GM13977 (cell line): ENCODE measurements around the gene PTPN11.
A peak's percentile ranks its signal among the peaks of the same experiment; 100 is the strongest.

ENCODE experiments used
- DNase-seq: peaks from one replicate; pipeline ENCODE4 v3.0.0; 2012; ENCODE audit warnings: low spot score
- in situ Hi-C: fragments of 300-500 bp; cut with MboI; formaldehyde crosslinking; loops from one replicate; pipeline ENCODE4 v1.12.0; 2022; ENCODE audit warnings: low sequenced_read_pairs, low pct_unique_long_range_greater_than_20kb, mixed read lengths, inconsistent platforms; ENCODE audit not compliant: unreplicated experiment
- TF ChIP-seq, protein P1 (sequence below): IDR thresholded peaks from 2 replicates; pipeline ENCODE4 v1.5.1; 2012; ENCODE audit warnings: mild to moderate bottlenecking, control low read depth; ENCODE audit not compliant: insufficient read depth; ENCODE audit errors: extremely low read depth, missing control alignments

Gene PTPN11

DNA sequence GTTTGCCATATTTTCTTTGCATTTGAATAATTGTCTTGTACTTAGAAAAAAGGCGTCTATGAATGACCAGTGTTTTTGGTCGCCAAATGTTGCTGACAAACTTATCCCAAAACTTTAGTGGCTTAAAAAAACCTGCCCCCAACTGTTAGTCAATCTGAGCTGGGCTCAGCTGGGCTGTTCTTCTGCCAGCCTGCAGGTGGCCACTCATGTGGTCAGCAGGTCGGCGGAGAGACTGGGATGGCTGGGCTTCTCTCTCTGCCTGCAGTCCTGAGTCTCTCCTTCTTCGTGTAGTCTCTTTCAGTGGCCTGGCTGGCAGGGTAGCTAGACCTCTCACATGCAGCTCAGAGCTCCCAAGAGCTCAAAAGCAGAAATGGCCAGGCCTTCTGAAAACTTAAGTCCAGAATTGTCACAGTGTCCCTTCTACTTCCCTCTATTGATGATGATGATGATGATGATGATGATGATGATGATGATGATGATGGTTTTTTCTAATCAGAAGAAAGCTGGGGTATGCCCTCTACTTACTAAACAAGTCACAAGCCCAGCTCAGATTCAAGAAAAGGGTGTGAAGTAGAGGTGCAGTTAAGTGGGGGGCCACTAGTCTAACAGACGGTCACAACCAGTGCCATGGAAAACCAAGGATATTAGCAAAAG lies 87.9 kb downstream of the PTPN11 start:
- in situ Hi-C loops, result no loop called here
- TF ChIP-seq, protein P1, sequence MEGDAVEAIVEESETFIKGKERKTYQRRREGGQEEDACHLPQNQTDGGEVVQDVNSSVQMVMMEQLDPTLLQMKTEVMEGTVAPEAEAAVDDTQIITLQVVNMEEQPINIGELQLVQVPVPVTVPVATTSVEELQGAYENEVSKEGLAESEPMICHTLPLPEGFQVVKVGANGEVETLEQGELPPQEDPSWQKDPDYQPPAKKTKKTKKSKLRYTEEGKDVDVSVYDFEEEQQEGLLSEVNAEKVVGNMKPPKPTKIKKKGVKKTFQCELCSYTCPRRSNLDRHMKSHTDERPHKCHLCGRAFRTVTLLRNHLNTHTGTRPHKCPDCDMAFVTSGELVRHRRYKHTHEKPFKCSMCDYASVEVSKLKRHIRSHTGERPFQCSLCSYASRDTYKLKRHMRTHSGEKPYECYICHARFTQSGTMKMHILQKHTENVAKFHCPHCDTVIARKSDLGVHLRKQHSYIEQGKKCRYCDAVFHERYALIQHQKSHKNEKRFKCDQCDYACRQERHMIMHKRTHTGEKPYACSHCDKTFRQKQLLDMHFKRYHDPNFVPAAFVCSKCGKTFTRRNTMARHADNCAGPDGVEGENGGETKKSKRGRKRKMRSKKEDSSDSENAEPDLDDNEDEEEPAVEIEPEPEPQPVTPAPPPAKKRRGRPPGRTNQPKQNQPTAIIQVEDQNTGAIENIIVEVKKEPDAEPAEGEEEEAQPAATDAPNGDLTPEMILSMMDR, result no peak
- DNase-seq, result no peak

DNA sequence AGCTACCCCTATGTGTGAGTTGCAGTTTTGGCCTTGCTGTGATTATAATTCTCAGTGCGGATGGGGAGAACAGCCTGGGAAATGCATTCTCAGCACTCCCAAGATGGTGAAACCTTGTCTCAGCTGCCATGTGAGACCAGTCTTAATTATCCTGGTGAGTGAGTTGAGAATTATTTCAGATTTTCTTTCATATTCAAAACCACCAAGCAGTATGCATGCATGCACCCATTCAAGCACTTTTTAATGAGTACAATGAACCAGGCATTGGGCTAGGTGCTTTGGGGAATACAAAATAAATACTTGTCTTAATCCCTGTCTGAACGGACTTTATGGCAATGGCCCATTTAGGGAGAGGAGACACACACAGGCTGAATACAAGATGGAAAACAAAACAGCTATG lies 94.7 kb downstream of the PTPN11 start:
- no peak for DNase-seq
- in situ Hi-C loops, result no loop called here
- TF ChIP-seq, protein P1, result no peak

DNA sequence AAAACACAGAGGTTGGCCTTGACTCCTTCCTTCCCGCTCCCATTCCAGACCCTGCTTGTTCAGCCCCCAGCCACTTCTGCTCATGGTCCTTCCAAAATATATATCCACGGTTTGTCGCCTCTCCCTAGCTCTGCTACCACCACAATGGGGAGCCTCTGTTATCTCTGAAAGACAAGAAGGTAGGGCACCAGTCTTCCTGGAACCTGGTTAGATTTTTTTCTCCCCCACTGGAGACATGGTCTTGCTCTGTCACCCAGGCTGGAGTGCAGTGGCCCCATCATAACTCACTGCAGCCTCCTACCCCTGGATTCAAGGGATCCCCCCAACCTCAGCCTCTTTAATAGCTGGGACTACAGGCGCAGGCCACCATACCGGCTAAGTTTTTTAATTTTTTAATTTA lies 95.7 kb downstream of the PTPN11 start:
- in situ Hi-C loops, result no loop called here
- TF ChIP-seq, protein P1, result no peak
- no peak for DNase-seq

DNA sequence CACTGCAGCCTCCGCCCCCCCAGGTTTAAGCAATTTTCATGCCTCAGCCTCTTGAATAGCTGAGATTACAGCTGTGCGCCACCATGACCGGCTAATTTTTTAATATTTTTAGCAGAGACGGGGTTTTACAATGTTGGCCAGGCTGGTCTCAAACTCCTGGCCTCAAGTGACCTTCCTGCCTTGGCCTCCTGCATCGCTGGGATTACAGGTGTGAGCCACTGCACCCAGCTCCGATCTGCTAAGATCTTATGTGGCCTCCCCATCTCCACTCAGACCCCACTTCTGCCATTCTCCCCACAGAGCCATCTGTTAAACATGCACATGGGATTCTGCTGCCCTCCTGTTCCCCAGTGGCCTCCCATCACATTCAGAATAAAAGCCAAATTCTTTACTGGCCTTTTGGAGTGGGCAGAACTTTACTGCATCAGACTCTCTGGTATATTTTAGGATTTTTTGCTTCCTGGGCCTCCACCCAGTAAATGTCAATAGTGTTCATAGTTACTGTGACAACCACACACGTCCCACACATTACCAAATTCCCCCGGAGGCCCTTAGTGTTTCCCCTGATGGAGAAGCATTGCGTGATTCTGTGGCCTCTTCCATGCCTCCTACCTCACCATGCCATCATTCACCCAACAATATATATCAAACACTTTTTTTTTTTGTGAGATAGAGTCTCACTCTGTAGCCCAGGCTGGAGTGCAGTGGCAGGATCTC lies 96.3 kb downstream of the PTPN11 start:
- DNase-seq, result peak; percentile 41
- TF ChIP-seq, protein P1, result no peak
- in situ Hi-C loops, result no loop called here

DNA sequence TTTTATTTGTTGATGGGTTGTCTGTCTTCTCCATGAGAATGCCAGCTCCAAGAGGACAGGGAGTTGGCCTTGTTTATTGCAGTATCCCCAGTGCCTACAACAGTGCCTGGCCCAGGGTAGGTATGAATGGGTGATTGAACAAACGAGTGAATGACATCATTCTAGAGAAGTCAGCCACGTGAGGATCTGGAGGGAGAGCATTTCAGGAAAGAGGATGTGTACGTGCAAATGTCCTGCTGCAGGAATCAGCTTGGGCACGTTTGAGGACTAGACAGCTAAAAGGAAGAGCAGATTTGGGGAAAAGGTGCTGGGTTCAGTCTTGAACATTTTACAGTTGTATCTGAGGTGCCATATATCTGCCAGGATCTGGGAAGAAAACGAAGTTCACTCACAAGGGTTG lies 97.1 kb downstream of the PTPN11 start:
- TF ChIP-seq, protein P1, result no peak
- DNase-seq, result no peak
- in situ Hi-C loops, result no loop called here

DNA sequence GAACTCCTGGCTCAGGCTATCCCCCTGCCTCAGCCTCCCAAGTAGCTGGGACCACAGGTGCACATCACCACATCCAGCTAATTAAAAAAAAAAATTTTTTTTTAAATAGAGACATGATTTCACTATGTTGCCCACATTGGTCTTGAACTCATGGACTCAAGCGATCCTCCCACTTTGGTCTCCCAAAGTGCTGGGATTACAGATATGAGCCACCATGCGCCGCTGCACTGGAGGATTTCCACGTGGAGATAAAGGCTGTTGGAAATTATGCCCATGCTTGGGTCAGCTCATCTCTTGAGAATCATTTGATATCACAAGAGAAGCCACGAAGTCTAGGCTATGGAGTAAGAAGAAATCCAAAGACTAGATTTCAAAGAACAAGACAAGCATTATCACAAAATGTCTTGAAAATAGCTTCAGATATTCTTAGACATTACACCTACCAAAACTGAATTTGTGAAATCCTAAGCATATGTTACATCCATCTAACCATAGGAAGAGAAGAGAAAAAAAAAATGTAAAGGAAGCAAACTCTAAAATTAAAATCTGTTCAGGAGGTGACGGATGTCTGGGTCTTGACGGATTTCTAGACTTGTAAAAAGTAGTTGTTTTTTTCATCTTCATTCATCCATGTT lies 99.1 kb downstream of the PTPN11 start:
- in situ Hi-C loops, result no loop called here
- TF ChIP-seq, protein P1, result no peak
- no peak for DNase-seq
